B cell (primary cell): Measurements from ENCODE around the gene NFAM1. TPM values are rescaled to one million over a fixed set of nuclear protein-coding genes. Genes with fewer than 3 reads are reported as not detected.

Experiments used
- ATAC-seq: fragments of 200-7000 bp; cut with Tn5 transposase; one replicate; pipeline ENCODE4 v1.10.0; 2021; ENCODE audit warnings: low read depth, mild to moderate bottlenecking, moderate number of reproducible peaks, moderate library complexity
- CTCF ChIA-PET: fragments of 350-600 bp; sonication (Branson Sonifier 250); formaldehyde crosslinking; loops from one replicate; lab custom pipeline; 2021; ENCODE audit warnings: antibody characterized with exemption, inconsistent platforms; lab: Charles Lee
- POLR2A ChIA-PET: fragments of 350-600 bp; sonication (Branson Sonifier 250); formaldehyde crosslinking; loops from one replicate; lab custom pipeline; 2021; ENCODE audit warnings: antibody characterized with exemption; lab: Charles Lee
- DNase-seq: peaks from one replicate; pipeline ENCODE4 v3.0.0; 2013
- H2AFZ ChIP-seq: 2 replicates; pipeline ENCODE4 v1.6.1; 2012; ENCODE audit warnings: mild to moderate bottlenecking, low read depth, low read length; ENCODE audit not compliant: insufficient read depth, poor library complexity, severe bottlenecking
- H3K27ac ChIP-seq, 2 donors: 1 replicate in 1 of 2; 2 replicates in 1 of 2; pipeline ENCODE4 v1.5.1; 2012 to 2013; ENCODE audit warnings: low read length in 2 of 2, mild to moderate bottlenecking in 2 of 2, moderate library complexity in 1 of 2
- H3K27me3 ChIP-seq, 4 experiments: fragments of 200-600 bp in 1 of 4; sonication (generic) in 1 of 4; replicated peaks in 1 of 4; 1 replicate in 2 of 4; 2 replicates in 2 of 4; pipeline versions ENCODE4 v1.6.1 to v1.7.0; 2013 to 2016; ENCODE audit warnings: low read length in 3 of 4, mild to moderate bottlenecking in 2 of 4, mixed read lengths in 1 of 4, moderate library complexity in 1 of 4; ENCODE audit not compliant: insufficient read depth in 4 of 4, control insufficient read depth in 3 of 4; ENCODE audit errors: control extremely low read depth in 1 of 4
- H3K36me3 ChIP-seq, 2 experiments: replicated peaks in 1 of 2; 1 replicate in 1 of 2; 2 replicates in 1 of 2; pipeline versions ENCODE4 v1.6.1 to v1.7.1; 2013; ENCODE audit warnings: low read length in 1 of 2; ENCODE audit not compliant: insufficient read depth in 2 of 2, control insufficient read depth in 1 of 2; ENCODE audit errors: control extremely low read depth in 1 of 2, extremely low read depth in 1 of 2
- H3K4me1 ChIP-seq, 2 donors: fragments of 200-600 bp in 1 of 2; sonication (generic) in 1 of 2; 1 replicate in 1 of 2; 2 replicates in 1 of 2; pipeline versions ENCODE4 v1.5.1 to v1.6.1; 2013 to 2017; ENCODE audit warnings: low read length in 2 of 2; ENCODE audit not compliant: control insufficient read depth in 2 of 2, insufficient read depth in 2 of 2
- H3K4me2 ChIP-seq: replicated peaks from 2 replicates; pipeline ENCODE3; 2012; ENCODE audit warnings: mild to moderate bottlenecking, low read depth, low read length; ENCODE audit not compliant: poor library complexity, severe bottlenecking
- H3K4me3 ChIP-seq, 5 experiments: fragments of 200-600 bp in 1 of 5; sonication (generic) in 1 of 5; 1 replicate in 3 of 5; 2 replicates in 2 of 5; pipeline versions ENCODE4 v1.5.1 to v1.7.0; 2011 to 2016; ENCODE audit warnings: low read length in 4 of 5, mild to moderate bottlenecking in 4 of 5, low read depth in 2 of 5, control low read depth in 1 of 5, moderate library complexity in 1 of 5; ENCODE audit not compliant: insufficient read depth in 1 of 5; ENCODE audit errors: control extremely low read depth in 1 of 5, extremely low read depth in 1 of 5
- H3K79me2 ChIP-seq: fragments of 200-600 bp; sonication (generic); one replicate; pipeline ENCODE4 v1.6.0; 2016; ENCODE audit warnings: low read length; ENCODE audit not compliant: control insufficient read depth, insufficient read depth
- H3K9ac ChIP-seq: fragments of 200-600 bp; sonication (generic); 2 replicates; pipeline ENCODE4 v1.6.1; 2017; ENCODE audit warnings: mild to moderate bottlenecking, low read length, moderate library complexity
- H3K9me3 ChIP-seq, 3 donors: one replicate each; pipeline versions ENCODE4 v1.6.1 to v1.7.1; 2013; ENCODE audit warnings: low read length in 2 of 3; ENCODE audit not compliant: control insufficient read depth in 2 of 3, insufficient read depth in 1 of 3; ENCODE audit errors: control extremely low read depth in 1 of 3
- H4K20me1 ChIP-seq: 2 replicates; pipeline ENCODE4 v1.6.0; 2012; ENCODE audit warnings: mild to moderate bottlenecking, low read length; ENCODE audit not compliant: insufficient read depth, control insufficient read depth, poor library complexity, severe bottlenecking
- H3K27ac Mint-ChIP-seq: one replicate; pipeline ENCODE4 v1.8.0; 2021; ENCODE audit warnings: mixed read lengths
- H3K27me3 Mint-ChIP-seq: one replicate; pipeline ENCODE4 v1.8.0; 2021; ENCODE audit warnings: mixed read lengths
- H3K4me1 Mint-ChIP-seq: one replicate; pipeline ENCODE4 v1.8.0; 2021; ENCODE audit warnings: mixed read lengths
- H3K4me3 Mint-ChIP-seq: one replicate; pipeline ENCODE4 v1.8.0; 2021; ENCODE audit warnings: mixed read lengths
- H3K9me3 Mint-ChIP-seq: one replicate; pipeline ENCODE4 v1.8.0; 2022; ENCODE audit warnings: mixed read lengths; ENCODE audit not compliant: insufficient read depth
- CTCF ChIP-seq: fragments of 200-600 bp; IDR thresholded peaks from one replicate; pipeline ENCODE4 v1.8.0; 2022; ENCODE audit warnings: antibody characterized with exemption, mild to moderate bottlenecking
- EZH2 ChIP-seq: IDR thresholded peaks from 2 replicates; pipeline ENCODE4 v1.6.1; 2012; ENCODE audit warnings: borderline replicate concordance, low read depth, mild to moderate bottlenecking, moderate library complexity, low read length; ENCODE audit not compliant: insufficient read depth, poor library complexity, severe bottlenecking
- WGBS: methylation state at CpG from one replicate; pipeline ENCODE4 v1.1.5; 2013; ENCODE audit warnings: missing lambda C conversion rate; ENCODE audit not compliant: insufficient coverage; 5-methylcytosine and 5-hydroxymethylcytosine counted together
- intact Hi-C: fragments of 100-400 bp; cut with micrococcal nuclease; formaldehyde crosslinking; loops from one replicate; pipeline ENCODE4 v1.10.0; 2022
- polyA plus RNA-seq: library from polyadenylated mRNA; depleted of rRNA; stranded (reverse); fragments of >200 nt; gene quantifications from 2 replicates; pipeline ENCODE4 v1.2.3, GENCODE V29; 2012
- total RNA-seq, 2 donors: library from RNA; stranded (reverse); fragments of 120-200 nt in 1 of 2; gene quantifications; 1 replicate in 1 of 2; 2 replicates in 1 of 2; pipeline versions ENCODE4 v1.2.3 to v1.2.4, GENCODE V29; 2013 to 2022

NFAM1 gene
- total and polyA plus RNA-seq, 2 donors (not counting 1 experiment from before 2014, with no cell fraction given) = 0.27 to 0.52 TPM

DNA sequence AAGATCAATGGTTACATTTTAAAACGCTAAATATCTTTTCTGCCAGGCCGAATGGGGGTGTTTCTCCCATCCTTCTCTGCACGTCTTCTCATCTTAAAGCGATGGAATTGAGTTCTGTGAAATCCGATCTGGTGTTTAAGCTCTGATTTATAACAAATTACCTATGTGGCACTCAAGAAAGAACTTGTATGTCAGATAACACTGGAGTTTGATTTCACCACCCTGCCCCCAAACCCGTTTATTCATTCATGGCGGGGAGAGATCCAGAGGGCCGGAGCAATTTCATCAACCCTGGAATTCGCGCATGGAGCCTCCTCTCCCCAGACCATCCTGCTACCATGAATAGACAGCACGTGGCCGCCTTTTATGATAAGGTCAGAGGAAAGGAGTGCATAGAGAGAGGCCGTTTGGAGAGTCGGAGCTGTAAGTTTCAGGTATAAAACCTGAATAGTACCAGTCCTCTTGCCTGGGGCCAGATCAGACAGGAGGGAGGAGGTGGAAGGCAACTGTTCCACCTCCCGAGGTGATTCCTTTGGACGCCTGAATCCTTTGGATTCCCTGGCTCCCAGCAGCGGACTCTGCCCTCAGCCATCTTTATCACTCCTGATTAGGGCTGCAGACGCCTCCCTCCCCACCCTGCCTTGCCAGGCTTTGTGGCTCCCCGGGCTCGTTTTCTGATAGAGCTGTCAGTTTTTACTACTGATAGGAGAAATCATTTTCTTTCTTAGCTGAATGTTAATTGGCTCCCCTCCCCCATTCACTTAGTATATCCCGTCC is 27.3 kb upstream of the NFAM1 start:
- Histone ChIP-seq H3K4me1 (peaks cover 0 to 7% of the 10 kb centered on the region in 2 donors), H3K4me3 (no peak overlapping the region), H3K9me3 (no peaks in the 10 kb centered on the region), H2AFZ (no peak overlapping the region), H3K27ac (no peak overlapping the region), H4K20me1 (no peaks in the 10 kb centered on the region), H3K4me2 (no peak overlapping the region), H3K27me3 (peaks cover 0 to 10% (median 4%) of the 10 kb centered on the region in 4 experiments), H3K9ac (no peak overlapping the region), H3K79me2 (no peaks in the 10 kb centered on the region), H3K36me3 (no peaks in the 10 kb centered on the region)
- peaks cover 10% of the 10 kb centered on the region for H3K4me1 Mint-ChIP-seq
- ChIA-PET POLR2A (no interaction called here), CTCF (interaction anchor here (0.7 to 2.1 kb wide), 5 partner anchors 14 to 368 kb away, joined by 3 to 8 read pairs (median 3); no protein-coding TSS in a partner anchor)
- H3K9me3 Mint-ChIP-seq = no peaks in the 10 kb centered on the region
- TF ChIP-seq CTCF (no peak), EZH2 (no peak)
- H3K27ac Mint-ChIP-seq = no peak overlapping the region
- WGBS = 78% methylated on average over 7 of the region's 21 CpGs
- intact Hi-C loops = no loop called here
- DNase-seq (no peak), ATAC-seq (no peak)
- H3K4me3 Mint-ChIP-seq = no peak overlapping the region
- H3K27me3 Mint-ChIP-seq = peaks cover 36% of the 10 kb centered on the region

DNA sequence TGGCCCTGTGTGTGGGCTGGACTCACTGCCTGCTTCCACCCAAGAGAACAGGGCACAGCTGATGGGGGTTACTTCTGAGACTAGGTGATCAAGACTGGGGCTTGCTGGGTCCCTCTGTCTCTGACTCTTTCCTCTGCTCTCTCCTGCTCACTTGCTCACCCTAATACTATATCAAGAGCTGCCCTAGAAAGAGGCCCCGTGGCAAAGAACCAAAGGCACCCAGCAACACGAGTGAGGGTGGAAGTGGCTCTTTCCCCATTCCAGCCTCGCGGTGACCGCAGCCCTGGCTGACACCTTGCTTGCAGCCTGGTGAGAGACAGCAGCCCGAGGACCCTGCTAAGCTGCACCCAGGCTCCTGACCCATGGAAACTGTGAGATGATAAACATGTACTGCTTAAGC is 20.7 kb upstream of the NFAM1 start:
- Histone ChIP-seq H3K9me3 (no peaks in the 10 kb centered on the region), H3K79me2 (no peaks in the 10 kb centered on the region), H3K4me3 (no peak overlapping the region), H3K4me1 (peaks cover 0 to 1% of the 10 kb centered on the region in 2 donors), H3K27me3 (peaks cover 0 to 5% (median 2%) of the 10 kb centered on the region in 4 experiments), H3K27ac (no peak overlapping the region), H3K36me3 (no peaks in the 10 kb centered on the region), H4K20me1 (no peaks in the 10 kb centered on the region), H3K4me2 (no peak overlapping the region), H3K9ac (no peak overlapping the region), H2AFZ (no peak overlapping the region)
- ATAC-seq (no peak), DNase-seq (no peak)
- no peak overlapping the region for H3K4me3 Mint-ChIP-seq
- POLR2A ChIA-PET = no interaction called here
- TF ChIP-seq CTCF (no peak), EZH2 (no peak)
- peak overlapping the region; percentile 21 for H3K27ac Mint-ChIP-seq
- no peaks in the 10 kb centered on the region for H3K9me3 Mint-ChIP-seq
- 70% methylated on average over 5 of the region's 6 CpGs for WGBS
- H3K4me1 Mint-ChIP-seq = peaks cover 2% of the 10 kb centered on the region
- CTCF ChIA-PET = interaction anchor here (0.9 kb wide), 1 partner anchor 8 kb away, joined by 4 read pairs; no protein-coding TSS in a partner anchor
- intact Hi-C loops = no loop called here
- H3K27me3 Mint-ChIP-seq = peaks cover 11% of the 10 kb centered on the region
